ENCODE data around the gene HHAT. TPM values are rescaled to one million over a fixed set of nuclear protein-coding genes. Genes with fewer than 3 reads are reported as not detected.

HHAT gene
- total and polyA plus RNA-seq, 2 of the 13 experiments (the other 11 are each of a cell fraction or from before 2014, with no cell fraction given): 2.6 to 4.9 TPM

- TF ChIP-seq ZNF761 (CRISPR knock-in tag; conservative IDR thresholded peaks at IDR 0.05): peak; percentile 92
- TF ChIP-seq NONO (IDR thresholded peaks at IDR 0.05): no peak
- TF ChIP-seq NONO (CRISPR knock-in tag; conservative IDR thresholded peaks at IDR 0.05): peak; percentile 62
- no peak for TF ChIP-seq RXRA (CRISPR knock-in tag; IDR thresholded peaks at IDR 0.05)
- TF ChIP-seq ZBTB37 (CRISPR knock-in tag; IDR thresholded peaks at IDR 0.05): no peak
- TF ChIP-seq ZBTB4 (CRISPR knock-in tag; IDR thresholded peaks at IDR 0.05; ENCODE audit: borderline replicate concordance): no peak
- TF ChIP-seq HOMEZ (CRISPR knock-in tag; IDR thresholded peaks at IDR 0.05; ENCODE audit: low read depth): peak; percentile 25; the same call in 1 of the 2 replicates
- no peak for TF ChIP-seq ZBTB42 (CRISPR knock-in tag; IDR thresholded peaks at IDR 0.05)
- TF ChIP-seq PRPF4 (IDR thresholded peaks at IDR 0.05; ENCODE audit: low read depth, low read length, poor library complexity, severe bottlenecking): no peak
- peak; percentile 42; the same call in 1 of the 2 replicates for TF ChIP-seq TFDP2 (CRISPR knock-in tag; IDR thresholded peaks at IDR 0.05)
- no peak for TF ChIP-seq GPBP1L1 (CRISPR knock-in tag; IDR thresholded peaks at IDR 0.05)
- no peak for TF ChIP-seq TCF7L2 (IDR thresholded peaks at IDR 0.05; ENCODE audit: low read depth, low read length)
- TF ChIP-seq ZNF777 (CRISPR knock-in tag; IDR thresholded peaks at IDR 0.05): 0 out of 2 replicates have a peak, but pooled peaks have one; percentile 66
- no peak for TF ChIP-seq SOX6 (IDR thresholded peaks at IDR 0.05)
- peak; percentile 60 for TF ChIP-seq SOX6 (CRISPR knock-in tag; IDR thresholded peaks at IDR 0.05)
- peak; percentile 27; the same call in 1 of the 2 replicates for TF ChIP-seq ZNF790 (CRISPR knock-in tag; IDR thresholded peaks at IDR 0.05; ENCODE audit: borderline replicate concordance)
- TF ChIP-seq ZNF724P (CRISPR knock-in tag; IDR thresholded peaks at IDR 0.05; ENCODE audit: borderline replicate concordance): no peak
- peak; percentile 60; the same call in 1 of the 2 replicates for TF ChIP-seq NFKB2 (CRISPR knock-in tag; IDR thresholded peaks at IDR 0.05; ENCODE audit: borderline replicate concordance)
- TF ChIP-seq THAP11 (CRISPR knock-in tag; IDR thresholded peaks at IDR 0.05): no peak
- no peak for TF ChIP-seq NCOA2 (CRISPR knock-in tag; IDR thresholded peaks at IDR 0.05)
- peak; percentile 12; the same call in 1 of the 2 replicates for TF ChIP-seq ISL2 (CRISPR knock-in tag; IDR thresholded peaks at IDR 0.05)
- 0 out of 2 replicates have a peak, but pooled peaks have one; percentile 2 for TF ChIP-seq HES4 (CRISPR knock-in tag; IDR thresholded peaks at IDR 0.05; ENCODE audit: borderline replicate concordance)
These were observed at the start of gene HHAT (continued) for GRCh38 chr1:210328746-210329503.
